Left cardiac atrium (tissue), 4 donors: ENCODE measurements around the gene MLYCD. TPM values are rescaled to one million over a fixed set of nuclear protein-coding genes. Genes with fewer than 3 reads are reported as not detected.

Source experiments
- ATAC-seq, 2 donors: fragments of 200-7000 bp; cut with Tn5 transposase; one replicate each; pipeline ENCODE4 v1.9.1; 2020; ENCODE audit warnings: mild to moderate bottlenecking in 2 of 2, moderate library complexity in 2 of 2
- DNase-seq: peaks from one replicate; pipeline ENCODE4 v3.0.0-alpha.2; 2020
- intact Hi-C, 2 donors: fragments of 100-400 bp; cut with DNase I; formaldehyde crosslinking; loops; one replicate each; pipeline versions ENCODE4 v1.14.1 to v1.15.1; 2022 to 2023
- total RNA-seq, 2 donors: library from RNA; stranded (reverse); fragmentation: NEBNext Ultra II Directional; extraction: Animal tissue kit (Norgen Biotek cat#: 25700); gene quantifications; one replicate each; pipeline ENCODE4 v1.2.1, GENCODE V29; 2021
- donor health status: DM: no; HTN: yes; CAD: no.
- donor health status: DM: no; HTN: yes; CAD: no; lungs with severe emphysema.
- donor health status: DM: yes; HTN: yes; CAD: no.
- donor health status: Dilated cardiomyopathy.

The MLYCD gene
- total RNA-seq, 2 donors from 2014 or later: 27.0 to 36.3 TPM

- peak; percentile 0 for DNase-seq
- intact Hi-C loops: loop anchor here in 1 of 2 donors (10.0 kb wide), 1 partner anchor 521 kb away; no protein-coding TSS in a partner anchor
- no peak for ATAC-seq
These were observed 64.6 kb downstream of the MLYCD start for GRCh38 chr16:83963277-83964119.

GRCh38 chr16:83964684-83965443 is 65.9 kb downstream of the MLYCD start:
- intact Hi-C loops: loop anchor here in 1 of 2 donors (5.0 to 10.0 kb wide), 2 partner anchors 97 to 520 kb away; no protein-coding TSS in a partner anchor
- ATAC-seq (no peak), DNase-seq (peak; percentile 13)

DNA sequence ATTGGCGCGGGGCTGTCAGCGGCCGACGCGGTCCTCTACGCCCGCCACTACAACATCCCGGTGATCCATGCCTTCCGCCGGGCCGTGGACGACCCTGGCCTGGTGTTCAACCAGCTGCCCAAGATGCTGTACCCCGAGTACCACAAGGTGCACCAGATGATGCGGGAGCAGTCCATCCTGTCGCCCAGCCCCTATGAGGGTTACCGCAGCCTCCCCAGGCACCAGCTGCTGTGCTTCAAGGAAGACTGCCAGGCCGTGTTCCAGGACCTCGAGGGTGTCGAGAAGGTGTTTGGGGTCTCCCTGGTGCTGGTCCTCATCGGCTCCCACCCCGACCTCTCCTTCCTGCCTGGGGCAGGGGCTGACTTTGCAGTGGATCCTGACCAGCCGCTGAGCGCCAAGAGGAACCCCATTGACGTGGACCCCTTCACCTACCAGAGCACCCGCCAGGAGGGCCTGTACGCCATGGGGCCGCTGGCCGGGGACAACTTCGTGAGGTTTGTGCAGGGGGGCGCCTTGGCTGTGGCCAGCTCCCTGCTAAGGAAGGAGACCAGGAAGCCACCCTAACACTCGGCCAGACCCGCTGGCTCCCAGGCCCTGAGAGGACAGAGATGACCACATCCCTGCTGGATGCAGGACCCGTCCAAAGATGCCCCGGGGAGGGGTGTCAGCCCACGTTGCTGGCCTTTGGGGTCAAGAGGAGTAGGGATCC is 66.7 kb downstream of the MLYCD start:
- DNase-seq (peak; percentile 25), ATAC-seq (no peak)
- intact Hi-C loops: loop anchor here in 1 of 2 donors (5.0 to 10.0 kb wide), 2 partner anchors 97 to 519 kb away; no protein-coding TSS in a partner anchor

DNA sequence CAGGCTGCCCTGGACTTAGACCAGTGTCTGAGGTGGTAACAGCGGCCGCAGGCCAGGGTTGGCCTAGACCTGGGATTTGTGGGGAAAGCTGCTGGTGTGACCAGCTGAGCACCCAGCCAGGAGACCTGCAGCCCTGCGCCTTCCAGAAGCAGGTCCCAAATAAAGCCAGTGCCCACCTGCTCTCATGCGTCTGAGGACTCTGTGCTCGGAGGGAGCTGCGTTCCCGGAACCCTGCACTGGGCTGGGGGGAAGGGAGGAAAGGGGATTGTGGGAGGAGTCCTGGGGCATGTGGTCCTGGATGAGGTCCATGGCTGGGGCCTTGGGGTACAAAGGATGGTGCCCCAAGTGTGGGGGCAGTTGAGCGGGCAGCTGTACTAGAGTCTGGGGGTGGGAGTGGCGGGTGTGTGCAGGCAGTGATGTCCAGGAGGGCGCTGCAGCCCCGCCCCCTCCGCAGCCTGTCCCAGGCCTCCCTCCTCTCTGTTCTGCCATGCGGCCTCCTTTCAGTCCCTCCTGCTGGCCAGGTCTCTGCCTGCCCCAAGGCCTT is 67.3 kb downstream of the MLYCD start:
- intact Hi-C loops: loop anchor here in 1 of 2 donors (5.0 to 10.0 kb wide), 2 partner anchors 96 to 519 kb away; no protein-coding TSS in a partner anchor
- no peak for ATAC-seq
- peak; percentile 11 for DNase-seq

GRCh38 chr16:83967091-83967490 is 68.2 kb downstream of the MLYCD start:
- ATAC-seq: no peak
- intact Hi-C loops: loop anchor here in 1 of 2 donors (5.0 to 10.0 kb wide), 2 partner anchors 95 to 518 kb away; no protein-coding TSS in a partner anchor
- no peak for DNase-seq

DNA sequence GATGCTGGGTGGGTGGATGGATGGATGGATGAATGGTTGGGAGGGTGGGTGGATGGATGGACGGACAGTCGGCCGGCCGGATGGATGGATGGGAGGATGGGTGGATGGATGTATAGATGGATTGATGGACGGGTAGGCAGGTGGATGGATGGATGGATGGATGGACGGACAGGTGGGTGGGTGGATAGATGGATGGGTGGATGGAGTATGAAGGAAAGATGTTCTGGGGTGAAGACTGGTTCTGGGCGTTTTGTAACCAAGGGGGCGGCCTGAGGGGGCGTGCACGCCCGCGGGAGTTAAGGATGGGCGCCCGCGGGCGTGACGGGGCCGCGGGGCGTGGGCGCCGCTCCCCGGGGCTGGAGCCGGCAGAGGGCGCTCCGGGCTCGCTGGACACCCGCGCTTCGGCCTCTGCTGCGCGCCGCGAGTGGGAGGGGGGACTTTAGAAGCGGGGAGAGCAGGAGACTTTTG is 69.0 kb downstream of the MLYCD start, which contains the start of gene NECAB2:
Gene NECAB2 (plus strand): TSS at position 407 of the 468 bp plus-strand sequence. CDS start 405 bp downstream, outside the sequence.
- DNase-seq: peak; percentile 70
- peak; percentile 76 for ATAC-seq
- intact Hi-C loops: loop anchor here in 1 of 2 donors (5.0 to 10.0 kb wide), 2 partner anchors 94 to 517 kb away; no protein-coding TSS in a partner anchor

DNA sequence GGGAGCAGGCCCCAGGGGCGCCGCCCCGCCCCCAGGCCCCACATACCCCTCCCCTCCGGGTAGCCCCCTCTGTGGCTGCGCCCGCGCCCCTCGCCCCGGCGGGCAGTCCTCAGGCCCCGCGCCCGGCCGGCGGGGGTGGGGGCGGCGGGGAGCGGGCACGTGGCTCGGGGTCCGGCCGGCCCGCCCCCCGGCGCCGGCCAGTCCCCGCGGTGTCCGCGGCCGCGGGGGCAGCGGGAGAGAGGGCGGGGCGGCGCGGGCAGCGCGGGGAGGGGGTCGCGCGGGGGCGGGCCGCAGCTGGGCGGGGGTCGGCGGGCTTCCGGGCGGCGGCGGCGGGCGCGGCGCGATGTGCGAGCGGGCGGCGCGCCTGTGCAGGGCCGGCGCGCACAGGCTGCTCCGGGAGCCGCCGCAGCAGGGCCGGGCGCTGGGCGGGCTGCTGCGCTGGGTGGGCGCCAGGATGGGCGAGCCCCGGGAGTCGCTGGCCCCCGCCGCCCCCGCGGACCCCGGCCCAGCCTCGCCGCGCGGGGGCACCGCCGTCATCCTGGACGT is 69.5 kb downstream of the MLYCD start:
- intact Hi-C loops: loop anchor here in 1 of 2 donors (5.0 to 10.0 kb wide), 2 partner anchors 94 to 516 kb away; no protein-coding TSS in a partner anchor
- DNase-seq: peak; percentile 17
- ATAC-seq: peak; percentile 17 to 19

DNA sequence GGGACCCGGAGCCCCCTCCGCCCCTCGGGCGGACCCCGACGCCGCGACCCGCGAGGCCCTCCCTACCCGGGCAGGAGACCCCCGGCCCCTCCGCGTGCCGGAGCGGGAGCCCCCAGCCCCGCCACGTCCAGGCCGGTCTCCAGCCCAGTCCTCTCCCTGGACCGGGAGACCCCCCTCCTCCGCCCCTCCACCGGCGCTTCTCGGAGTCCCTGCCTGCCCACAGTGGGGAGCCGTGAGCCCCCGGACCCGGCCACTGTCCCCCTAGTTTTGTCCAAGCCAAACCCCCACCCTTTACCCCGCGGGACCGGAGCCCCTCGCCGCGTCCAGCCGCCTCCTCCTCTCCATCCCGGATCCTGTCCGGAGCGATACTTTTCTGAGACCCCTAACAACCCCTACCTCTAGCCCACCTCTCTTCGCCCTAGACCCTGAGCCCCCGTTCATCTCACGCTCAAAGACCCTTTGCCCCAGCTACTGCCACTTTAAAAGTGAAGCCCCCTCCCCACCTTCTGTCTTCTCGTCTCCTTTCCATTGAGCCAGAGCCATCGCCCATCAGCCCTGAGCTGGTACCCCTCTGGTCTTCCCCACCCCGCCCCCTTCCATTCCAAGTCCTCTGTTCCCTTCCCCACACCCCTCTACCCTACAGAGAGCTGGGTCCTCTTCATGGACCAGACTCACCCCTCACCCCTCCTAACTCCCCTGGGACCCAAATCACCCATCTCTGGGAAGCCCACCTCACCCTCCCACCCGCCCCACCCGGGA is 70.2 kb downstream of the MLYCD start:
- ATAC-seq (no peak), DNase-seq (peak; percentile 15)
- intact Hi-C loops: loop anchor here in 1 of 2 donors (5.0 to 10.0 kb wide), 2 partner anchors 93 to 516 kb away; no protein-coding TSS in a partner anchor

DNA sequence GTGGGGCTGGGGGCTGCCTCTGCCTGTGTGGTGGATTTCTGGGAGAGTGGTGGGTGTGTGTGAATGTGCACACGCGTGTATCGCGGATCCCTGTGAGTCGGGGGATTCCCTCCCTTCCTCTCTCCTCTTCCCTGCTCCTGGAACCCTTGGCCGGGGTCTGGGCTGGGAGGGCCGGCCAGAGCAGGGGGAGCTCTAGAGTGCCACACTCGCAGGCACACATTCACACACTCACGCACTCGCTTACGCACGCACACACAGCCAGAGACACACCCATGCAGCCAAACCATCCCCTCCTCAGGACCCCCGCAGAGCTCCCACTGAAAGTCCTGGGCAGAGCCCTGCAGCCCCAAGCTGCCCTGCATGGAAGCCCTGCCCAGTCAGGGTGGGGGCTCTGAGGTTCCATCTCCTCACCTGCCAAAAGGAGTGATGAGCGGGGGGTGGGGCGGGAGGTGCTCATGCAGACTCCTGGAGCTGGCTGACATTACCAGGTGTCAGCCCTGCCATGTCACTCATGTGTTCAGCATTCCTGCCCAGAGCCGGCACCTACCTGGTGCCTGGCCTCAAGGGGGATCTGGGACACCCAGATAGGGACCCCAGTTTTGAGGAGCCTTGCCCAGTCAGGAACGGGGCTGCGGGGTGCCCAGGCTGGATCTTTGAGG is 71.0 kb downstream of the MLYCD start:
- ATAC-seq (no peak), DNase-seq (peak; percentile 15)
- intact Hi-C loops: loop anchor here (5.0 to 10.0 kb wide), 4 partner anchors 92 to 515 kb away; partner anchors contain the start of gene TAF1C (in 1 of the 2)

- intact Hi-C loops: loop anchor here (5.0 to 10.0 kb wide), 2 partner anchors 207 to 214 kb away; partner anchors contain the start of gene TAF1C (in 1 of the 2)
- DNase-seq (peak; percentile 9), ATAC-seq (no peak)
These were observed 71.5 kb downstream of the MLYCD start for GRCh38 chr16:83970430-83970815.

GRCh38 chr16:83971165-83972130 is 72.5 kb downstream of the MLYCD start:
- peak; percentile 13 for DNase-seq
- no peak for ATAC-seq
- intact Hi-C loops: loop anchor here (5.0 to 10.0 kb wide), 2 partner anchors 206 to 213 kb away; partner anchors contain the start of gene TAF1C (in 1 of the 2)

- intact Hi-C loops: loop anchor here (5.0 to 10.0 kb wide), 2 partner anchors 205 to 212 kb away; partner anchors contain the start of gene TAF1C (in 1 of the 2)
- DNase-seq: no peak
- no peak for ATAC-seq
These were observed 73.5 kb downstream of the MLYCD start for GRCh38 chr16:83972256-83973008.

- ATAC-seq (no peak), DNase-seq (no peak)
- intact Hi-C loops: loop anchor here (5.0 to 10.0 kb wide), 2 partner anchors 204 to 212 kb away; partner anchors contain the start of gene TAF1C (in 1 of the 2)
These were observed 74.2 kb downstream of the MLYCD start for GRCh38 chr16:83973077-83973476.
